ENCODE results near the gene GPX3. TPM values are rescaled to one million over a fixed set of nuclear protein-coding genes. Genes with fewer than 3 reads are reported as not detected.

Gene GPX3
- total and polyA plus RNA-seq, 2 donors (not counting 3 experiments of a cell fraction or from before 2014, with no cell fraction given): 5.1 to 17.1 TPM

DNA sequence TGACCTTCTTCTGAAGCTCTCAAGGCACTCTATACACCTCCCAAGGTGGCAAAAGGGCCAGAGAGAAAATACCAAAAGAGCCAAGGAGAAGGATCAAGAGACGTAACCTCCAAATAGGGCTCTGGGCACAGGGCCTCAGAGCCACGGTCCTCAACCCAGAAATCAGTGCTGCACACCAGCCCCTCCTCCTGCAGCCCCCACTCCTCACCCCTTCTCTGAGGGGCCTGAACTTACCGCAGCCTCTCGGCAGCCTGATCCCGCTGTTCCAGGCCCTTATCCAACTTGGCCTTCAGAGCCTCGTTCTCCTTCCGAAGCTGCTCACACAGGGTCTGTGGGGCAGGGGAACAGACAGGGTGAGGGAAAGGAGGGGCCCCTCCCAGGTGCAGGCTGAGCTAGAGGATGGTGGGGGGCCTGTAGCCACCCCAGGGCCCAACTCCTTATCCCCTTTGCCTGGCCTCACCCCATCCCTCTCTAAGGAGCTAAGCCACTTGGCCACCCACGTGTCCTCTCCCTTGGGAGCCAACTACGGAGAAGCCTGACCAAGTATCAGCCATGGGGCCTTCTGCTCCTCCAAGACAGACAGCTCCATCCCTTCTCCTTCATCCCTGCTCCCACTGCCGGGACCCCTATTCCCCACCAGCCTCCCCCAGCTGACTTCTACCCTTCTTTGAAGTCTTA is 31.7 kb downstream of the GPX3 start:
- H3K9me1 ChIP-seq (replicated peaks; ENCODE audit: control insufficient read depth, extremely low read depth, insufficient read depth, low read length): no peaks in the 10 kb centered on the region
- FAIRE-seq: no peak

More for the DNA sequence above, 31.7 kb downstream of the GPX3 start:
- TF ChIP-seq JUN (IDR thresholded peaks at IDR 0.05; ENCODE audit: borderline replicate concordance, insufficient read depth, insufficient read length, low read depth) (no peak), POLR2AphosphoS5 (IDR thresholded peaks at IDR 0.05; ENCODE audit: insufficient read depth, low read depth, low read length) (no peak), EZH2 (IDR thresholded peaks at IDR 0.05; ENCODE audit: borderline replicate concordance, low read depth, low read length, severe bottlenecking) (no peak), FOS (IDR thresholded peaks at IDR 0.05; ENCODE audit: borderline replicate concordance, insufficient read depth, low read length) (no peak), GATA2 (IDR thresholded peaks at IDR 0.05; ENCODE audit: insufficient read depth, insufficient read length, low read depth, low read length) (no peak), POLR2A (IDR thresholded peaks at IDR 0.05; ENCODE audit: low read depth, low read length) (no peak), MYC (IDR thresholded peaks at IDR 0.05; ENCODE audit: low read depth, low read length) (no peak)
- TF ChIP-seq, protein P1, sequence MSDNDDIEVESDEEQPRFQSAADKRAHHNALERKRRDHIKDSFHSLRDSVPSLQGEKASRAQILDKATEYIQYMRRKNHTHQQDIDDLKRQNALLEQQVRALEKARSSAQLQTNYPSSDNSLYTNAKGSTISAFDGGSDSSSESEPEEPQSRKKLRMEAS (IDR thresholded peaks at IDR 0.05; ENCODE audit: insufficient read depth, insufficient read length): no peak
- TF ChIP-seq, protein P2, sequence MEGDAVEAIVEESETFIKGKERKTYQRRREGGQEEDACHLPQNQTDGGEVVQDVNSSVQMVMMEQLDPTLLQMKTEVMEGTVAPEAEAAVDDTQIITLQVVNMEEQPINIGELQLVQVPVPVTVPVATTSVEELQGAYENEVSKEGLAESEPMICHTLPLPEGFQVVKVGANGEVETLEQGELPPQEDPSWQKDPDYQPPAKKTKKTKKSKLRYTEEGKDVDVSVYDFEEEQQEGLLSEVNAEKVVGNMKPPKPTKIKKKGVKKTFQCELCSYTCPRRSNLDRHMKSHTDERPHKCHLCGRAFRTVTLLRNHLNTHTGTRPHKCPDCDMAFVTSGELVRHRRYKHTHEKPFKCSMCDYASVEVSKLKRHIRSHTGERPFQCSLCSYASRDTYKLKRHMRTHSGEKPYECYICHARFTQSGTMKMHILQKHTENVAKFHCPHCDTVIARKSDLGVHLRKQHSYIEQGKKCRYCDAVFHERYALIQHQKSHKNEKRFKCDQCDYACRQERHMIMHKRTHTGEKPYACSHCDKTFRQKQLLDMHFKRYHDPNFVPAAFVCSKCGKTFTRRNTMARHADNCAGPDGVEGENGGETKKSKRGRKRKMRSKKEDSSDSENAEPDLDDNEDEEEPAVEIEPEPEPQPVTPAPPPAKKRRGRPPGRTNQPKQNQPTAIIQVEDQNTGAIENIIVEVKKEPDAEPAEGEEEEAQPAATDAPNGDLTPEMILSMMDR (IDR thresholded peaks at IDR 0.05; ENCODE audit: extremely low read depth in 1 of 2, insufficient read depth in 1 of 2, low read depth in 1 of 2, low read length in 2 of 2): no peak
- BruUV-seq (replicated peaks): no TSS peak
- no peak for DNase-seq (ENCODE audit: low read depth, low spot score)
- Histone ChIP-seq H2AFZ (ENCODE audit: low read depth, low read length) (no peak overlapping the region), H3K79me2 (ENCODE audit: control insufficient read depth, insufficient read depth, low read length) (no peaks in the 10 kb centered on the region), H3K4me1 (ENCODE audit: control insufficient read depth, extremely low read depth, insufficient read depth, low read length) (no peaks in the 10 kb centered on the region), H3K4me3 (replicated peaks in 1 of 3; ENCODE audit: insufficient read depth in 1 of 3, low read depth in 1 of 3, low read length in 3 of 3) (no peak overlapping the region), H3K27ac (ENCODE audit: insufficient read depth, low read depth, low read length) (no peak overlapping the region), H3K27me3 (ENCODE audit: control insufficient read depth in 2 of 2, insufficient read depth in 2 of 2, low read length in 2 of 2) (no peaks in the 10 kb centered on the region), H3K9ac (replicated peaks; ENCODE audit: extremely low read depth, insufficient read depth, low read length) (no peak overlapping the region), H3K36me3 (ENCODE audit: control insufficient read depth in 2 of 2, extremely low read depth in 1 of 2, insufficient read depth in 2 of 2, low read length in 2 of 2) (peaks cover 8 to 52% of the 10 kb centered on the region in 2 experiments), H3K9me3 (replicated peaks; ENCODE audit: control insufficient read depth, insufficient read depth, low read length) (no peaks in the 10 kb centered on the region), H3K4me2 (ENCODE audit: insufficient read depth, low read length) (no peak overlapping the region), H4K20me1 (replicated peaks; ENCODE audit: control insufficient read depth, extremely low read depth, insufficient read depth, low read length) (no peaks in the 10 kb centered on the region)
- ChIA-PET POLR2A (interaction anchor here (0.6 to 1.1 kb wide), 3 partner anchors 50 to 64 kb away, joined by 3 to 5 read pairs (median 4); no protein-coding TSS in a partner anchor), CTCF (interaction anchor here (0.7 to 9.9 kb wide), 35 partner anchors 11 to 601 kb away, joined by 3 to 679 read pairs (median 11); partner anchors contain the start of genes ANXA6, CCDC69, GM2A and GPX3)
- dilution Hi-C loops (cut with MboI; ENCODE audit: extremely low pct_ligation_motif_present, low sequenced_read_pairs): no loop called here
- intact Hi-C loops (cut with micrococcal nuclease): loop anchor here (1.0 to 5.0 kb wide), 5 partner anchors 45 to 187 kb away; partner anchors contain the start of gene ANXA6

Data from endothelial cell of umbilical vein (primary cell).